Activated CD8-positive, alpha-beta T cell treated with anti-CD3 and anti-CD28 coated beads for 36 hours (primary cell): ENCODE measurements around the gene TBX21. TPM values are rescaled to one million over a fixed set of nuclear protein-coding genes. Genes with fewer than 3 reads are reported as not detected.

Experiments
- ATAC-seq: fragments of 200-7000 bp; cut with Tn5 transposase; one replicate; pipeline ENCODE4 v1.10.0; 2021; ENCODE audit warnings: mild to moderate bottlenecking, moderate library complexity
- CTCF ChIA-PET: fragments of 350-600 bp; sonication (Branson Sonifier 250); formaldehyde crosslinking; loops from one replicate; lab custom pipeline; 2021; ENCODE audit warnings: antibody characterized with exemption; lab: Charles Lee
- POLR2A ChIA-PET: fragments of 350-600 bp; sonication (Branson Sonifier 250); formaldehyde crosslinking; loops from one replicate; lab custom pipeline; 2021; ENCODE audit warnings: antibody characterized with exemption; lab: Charles Lee
- DNase-seq: peaks from one replicate; pipeline ENCODE4 v3.0.0-alpha.2; 2020
- H3K27ac Mint-ChIP-seq: one replicate; pipeline ENCODE4 v1.8.0; 2021; ENCODE audit warnings: mild to moderate bottlenecking, mixed read lengths
- H3K27me3 Mint-ChIP-seq: one replicate; pipeline ENCODE4 v1.8.0; 2021; ENCODE audit warnings: mixed read lengths
- H3K36me3 Mint-ChIP-seq: one replicate; pipeline ENCODE4 v1.8.0; 2021; ENCODE audit warnings: low read depth, mixed read lengths
- H3K4me1 Mint-ChIP-seq: one replicate; pipeline ENCODE4 v1.8.0; 2021; ENCODE audit warnings: low read depth, mixed read lengths
- H3K4me3 Mint-ChIP-seq: one replicate; pipeline ENCODE4 v1.8.0; 2021; ENCODE audit warnings: mild to moderate bottlenecking, moderate library complexity, mixed read lengths
- H3K9me3 Mint-ChIP-seq: one replicate; pipeline ENCODE4 v1.8.0; 2021; ENCODE audit warnings: mixed read lengths
- intact Hi-C: fragments of 100-400 bp; cut with micrococcal nuclease; formaldehyde crosslinking; loops from one replicate; pipeline ENCODE4 v1.10.0; 2022
- total RNA-seq, 2 experiments: library from RNA; stranded (reverse); gene quantifications; one replicate each; pipeline ENCODE4 v1.2.3, GENCODE V29; 2021
- TF ChIP-seq, protein P1 (sequence below): fragments of 200-600 bp; IDR thresholded peaks from one replicate; pipeline ENCODE4 v1.8.0; 2022; ENCODE audit warnings: antibody characterized with exemption, mild to moderate bottlenecking

Gene TBX21
- total RNA-seq, 2 experiments from 2014 or later, result 53.0 to 56.9 TPM

DNA sequence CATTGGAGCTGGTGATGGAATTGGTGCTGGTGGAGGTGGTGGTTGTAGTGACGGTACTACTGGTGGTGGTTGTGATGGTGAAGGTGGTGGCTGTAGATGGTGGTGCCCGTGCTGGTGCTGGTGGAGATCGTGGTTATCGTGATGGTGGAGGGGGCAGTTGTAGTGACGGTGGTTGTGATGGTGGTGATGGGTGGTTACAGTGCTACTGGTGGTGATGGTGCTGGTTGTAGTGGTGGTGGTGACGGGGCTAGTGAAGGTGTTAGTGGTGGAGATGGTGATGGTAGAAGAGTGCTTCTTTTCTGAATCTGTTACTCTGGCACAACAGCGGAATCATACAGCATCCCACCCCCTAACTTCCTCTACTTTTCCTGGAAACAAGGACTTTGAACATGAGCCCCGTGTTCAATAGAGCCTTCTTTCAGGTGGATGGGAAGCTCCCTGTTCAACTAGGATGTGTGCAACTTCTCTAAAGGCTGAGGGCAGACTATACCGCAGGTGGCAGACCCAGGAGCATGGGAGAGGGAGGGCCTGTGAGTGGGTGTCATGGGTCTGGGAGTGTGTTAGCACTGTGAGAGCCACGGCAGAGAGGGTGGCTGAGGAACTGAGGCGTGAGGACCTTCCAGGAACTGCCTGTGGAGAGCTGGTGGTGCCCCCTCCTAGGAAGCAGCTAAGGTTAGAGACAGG is 8.2 kb downstream of the TBX21 start:
- peaks cover 73% of the 10 kb centered on the region for H3K36me3 Mint-ChIP-seq
- POLR2A ChIA-PET, result interaction anchor here (0.7 to 27.1 kb wide), 8 partner anchors 11 to 92 kb away, joined by 3 to 493 read pairs (median 4); partner anchors contain the start of genes KPNB1, LRRC46, MRPL10 and TBKBP1
- TF ChIP-seq, protein P1, sequence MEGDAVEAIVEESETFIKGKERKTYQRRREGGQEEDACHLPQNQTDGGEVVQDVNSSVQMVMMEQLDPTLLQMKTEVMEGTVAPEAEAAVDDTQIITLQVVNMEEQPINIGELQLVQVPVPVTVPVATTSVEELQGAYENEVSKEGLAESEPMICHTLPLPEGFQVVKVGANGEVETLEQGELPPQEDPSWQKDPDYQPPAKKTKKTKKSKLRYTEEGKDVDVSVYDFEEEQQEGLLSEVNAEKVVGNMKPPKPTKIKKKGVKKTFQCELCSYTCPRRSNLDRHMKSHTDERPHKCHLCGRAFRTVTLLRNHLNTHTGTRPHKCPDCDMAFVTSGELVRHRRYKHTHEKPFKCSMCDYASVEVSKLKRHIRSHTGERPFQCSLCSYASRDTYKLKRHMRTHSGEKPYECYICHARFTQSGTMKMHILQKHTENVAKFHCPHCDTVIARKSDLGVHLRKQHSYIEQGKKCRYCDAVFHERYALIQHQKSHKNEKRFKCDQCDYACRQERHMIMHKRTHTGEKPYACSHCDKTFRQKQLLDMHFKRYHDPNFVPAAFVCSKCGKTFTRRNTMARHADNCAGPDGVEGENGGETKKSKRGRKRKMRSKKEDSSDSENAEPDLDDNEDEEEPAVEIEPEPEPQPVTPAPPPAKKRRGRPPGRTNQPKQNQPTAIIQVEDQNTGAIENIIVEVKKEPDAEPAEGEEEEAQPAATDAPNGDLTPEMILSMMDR, result no peak
- H3K4me3 Mint-ChIP-seq, result peak overlapping the region; percentile 56
- intact Hi-C loops, result no loop called here
- ATAC-seq (peak; percentile 43), DNase-seq (peak; percentile 38)
- H3K4me1 Mint-ChIP-seq, result peaks cover 61% of the 10 kb centered on the region
- peak overlapping the region; percentile 79 for H3K27ac Mint-ChIP-seq
- H3K27me3 Mint-ChIP-seq, result no peaks in the 10 kb centered on the region
- CTCF ChIA-PET, result interaction anchor here (0.9 to 18.4 kb wide), 15 partner anchors 10 to 123 kb away, joined by 3 to 424 read pairs (median 4); partner anchors contain the start of genes TBKBP1 and TBX21
- H3K9me3 Mint-ChIP-seq, result no peaks in the 10 kb centered on the region

DNA sequence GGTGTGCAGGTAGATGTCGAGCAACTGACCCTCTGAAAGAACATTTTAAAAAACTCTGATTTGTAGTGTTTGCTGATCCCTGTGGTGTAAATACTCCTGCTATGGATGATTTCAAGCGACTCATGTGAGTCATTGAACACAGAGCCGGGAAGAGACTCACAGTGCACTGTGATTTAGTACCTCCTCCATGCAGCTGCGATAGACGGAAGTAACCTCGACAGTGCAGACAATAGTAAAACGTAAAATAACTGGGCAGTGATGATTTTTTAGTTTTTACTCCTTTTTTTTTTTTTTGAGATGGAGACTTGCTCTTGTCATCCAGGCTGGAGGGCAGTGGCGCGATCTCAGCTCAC is 8.7 kb downstream of the TBX21 start:
- TF ChIP-seq, protein P1, result no peak
- Mint-ChIP-seq H3K27me3 (no peaks in the 10 kb centered on the region), H3K9me3 (no peaks in the 10 kb centered on the region), H3K4me3 (peak overlapping the region; percentile 56), H3K36me3 (peaks cover 71% of the 10 kb centered on the region), H3K4me1 (peaks cover 56% of the 10 kb centered on the region), H3K27ac (peak overlapping the region; percentile 79)
- POLR2A ChIA-PET, result interaction anchor here (0.9 to 27.1 kb wide), 5 partner anchors 11 to 63 kb away, joined by 3 to 493 read pairs (median 23); partner anchors contain the start of genes TBKBP1 and TBX21
- intact Hi-C loops, result loop anchor here (2.0 kb wide), 1 partner anchor 43 kb away; no protein-coding TSS in a partner anchor
- CTCF ChIA-PET, result interaction anchor here (0.7 to 18.4 kb wide), 14 partner anchors 10 to 77 kb away, joined by 3 to 424 read pairs (median 4); partner anchors contain the start of genes TBKBP1 and TBX21
- ATAC-seq (peak; percentile 32), DNase-seq (no peak)

DNA sequence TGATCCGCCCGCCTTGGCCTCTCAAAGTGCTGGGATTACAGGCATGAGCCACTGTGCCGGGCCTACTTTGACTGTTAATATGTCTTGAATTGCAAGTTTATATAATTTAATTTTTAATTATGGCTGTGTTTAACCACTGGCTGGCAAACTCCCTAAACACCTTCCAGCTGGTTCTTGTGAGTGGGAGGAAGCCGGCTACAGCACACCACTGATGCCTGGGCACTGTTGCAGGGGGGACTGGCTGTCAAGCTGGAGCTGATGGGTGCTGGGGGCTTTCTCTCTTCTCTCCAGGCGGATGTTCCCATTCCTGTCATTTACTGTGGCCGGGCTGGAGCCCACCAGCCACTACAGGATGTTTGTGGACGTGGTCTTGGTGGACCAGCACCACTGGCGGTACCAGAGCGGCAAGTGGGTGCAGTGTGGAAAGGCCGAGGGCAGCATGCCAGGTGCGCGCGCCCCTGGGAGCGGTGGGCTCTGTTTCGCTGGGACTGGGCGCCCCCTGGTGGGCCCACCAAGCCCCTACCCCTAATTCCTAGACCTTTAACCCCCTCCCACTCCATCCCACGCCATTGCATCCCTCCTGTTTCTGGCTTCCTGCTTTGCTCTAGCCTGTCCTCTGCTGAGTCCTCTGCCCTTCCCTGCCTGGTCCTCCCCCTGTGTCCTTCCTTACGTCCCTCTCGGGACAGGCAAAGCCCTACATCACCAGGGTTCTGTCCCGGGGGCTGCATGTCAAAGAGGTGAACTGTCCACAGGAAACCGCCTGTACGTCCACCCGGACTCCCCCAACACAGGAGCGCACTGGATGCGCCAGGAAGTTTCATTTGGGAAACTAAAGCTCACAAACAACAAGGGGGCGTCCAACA is 9.5 kb downstream of the TBX21 start:
- Mint-ChIP-seq H3K9me3 (no peaks in the 10 kb centered on the region), H3K36me3 (peaks cover 68% of the 10 kb centered on the region)
- CTCF ChIA-PET, result interaction anchor here (0.7 to 18.4 kb wide), 15 partner anchors 10 to 78 kb away, joined by 3 to 424 read pairs (median 4); partner anchors contain the start of genes TBKBP1 and TBX21

DNA sequence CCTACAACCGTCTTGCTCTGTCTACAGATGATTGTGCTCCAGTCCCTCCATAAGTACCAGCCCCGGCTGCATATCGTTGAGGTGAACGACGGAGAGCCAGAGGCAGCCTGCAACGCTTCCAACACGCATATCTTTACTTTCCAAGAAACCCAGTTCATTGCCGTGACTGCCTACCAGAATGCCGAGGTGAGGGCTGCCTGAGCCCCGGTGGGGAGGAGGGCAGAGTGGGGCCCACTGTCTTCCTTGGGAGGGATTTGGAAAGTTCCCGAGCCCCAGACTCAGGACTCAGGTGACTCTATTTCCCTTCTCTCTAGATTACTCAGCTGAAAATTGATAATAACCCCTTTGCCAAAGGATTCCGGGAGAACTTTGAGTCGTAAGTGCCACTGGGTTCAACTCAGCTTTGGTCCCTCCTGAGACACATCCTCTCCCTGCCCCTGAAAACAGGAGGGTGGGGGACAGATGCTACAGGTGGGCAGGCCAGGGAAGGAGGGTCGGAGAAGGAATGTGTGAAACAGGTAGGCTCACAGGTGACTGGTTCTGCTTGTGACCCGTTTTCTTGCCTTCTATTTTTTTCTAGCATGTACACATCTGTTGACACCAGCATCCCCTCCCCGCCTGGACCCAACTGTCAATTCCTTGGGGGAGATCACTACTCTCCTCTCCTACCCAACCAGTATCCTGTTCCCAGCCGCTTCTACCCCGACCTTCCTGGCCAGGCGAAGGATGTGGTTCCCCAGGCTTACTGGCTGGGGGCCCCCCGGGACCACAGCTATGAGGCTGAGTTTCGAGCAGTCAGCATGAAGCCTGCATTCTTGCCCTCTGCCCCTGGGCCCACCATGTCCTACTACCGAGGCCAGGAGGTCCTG is 11.4 kb downstream of the TBX21 start:
- peak overlapping the region; percentile 34 for H3K27ac Mint-ChIP-seq
- peaks cover 62% of the 10 kb centered on the region for H3K36me3 Mint-ChIP-seq
- H3K9me3 Mint-ChIP-seq, result no peaks in the 10 kb centered on the region
- peaks cover 38% of the 10 kb centered on the region for H3K4me1 Mint-ChIP-seq
- ChIA-PET CTCF (interaction anchor here (0.9 to 18.4 kb wide), 5 partner anchors 11 to 80 kb away, joined by 3 to 424 read pairs (median 3); partner anchors contain the start of genes TBKBP1 and TBX21), POLR2A (interaction anchor here (1.3 to 27.1 kb wide), 3 partner anchors 8 to 45 kb away, joined by 4 to 493 read pairs (median 5); partner anchors contain the start of genes TBKBP1 and TBX21)
- TF ChIP-seq, protein P1, result no peak
- H3K27me3 Mint-ChIP-seq, result no peaks in the 10 kb centered on the region
- intact Hi-C loops, result no loop called here
- ATAC-seq (no peak), DNase-seq (no peak)
- no peak overlapping the region for H3K4me3 Mint-ChIP-seq

More for the DNA sequence above, 9.5 kb downstream of the TBX21 start:
- TF ChIP-seq, protein P1, result peak; percentile 53
- Mint-ChIP-seq H3K4me3 (peak overlapping the region; percentile 35), H3K4me1 (peaks cover 48% of the 10 kb centered on the region), H3K27me3 (no peaks in the 10 kb centered on the region), H3K27ac (peak overlapping the region; percentile 64)
- ATAC-seq (peak; percentile 42), DNase-seq (peak; percentile 62)
- POLR2A ChIA-PET, result interaction anchor here (0.9 to 27.1 kb wide), 4 partner anchors 12 to 64 kb away, joined by 5 to 493 read pairs (median 118); partner anchors contain the start of genes TBKBP1 and TBX21
- intact Hi-C loops, result loop anchor here (2.0 kb wide), 1 partner anchor 44 kb away; no protein-coding TSS in a partner anchor
